ENCODE data around the gene SLC9A8. TPM values are rescaled to one million over a fixed set of nuclear protein-coding genes. Genes with fewer than 3 reads are reported as not detected.

The SLC9A8 gene
- total and polyA plus RNA-seq, 2 of the 8 experiments (the other 6 are each of a cell fraction or from before 2014, with no cell fraction given), result 3.2 to 6.2 TPM

- TF ChIP-seq CHD7 (IDR thresholded peaks at IDR 0.05; ENCODE audit: insufficient replicate concordance, low read length) (no peak), GTF2F1 (IDR thresholded peaks at IDR 0.05; ENCODE audit: borderline replicate concordance, low read depth, low read length) (no peak), MAX (IDR thresholded peaks at IDR 0.05) (no peak), FOSL1 (IDR thresholded peaks at IDR 0.05; ENCODE audit: insufficient read depth, low read depth, low read length) (no peak), HDAC6 (IDR thresholded peaks at IDR 0.05; ENCODE audit: low read depth, low read length) (no peak)
Measured at GRCh38 chr20:49889001-49889934, 76.6 kb downstream of the SLC9A8 start (continued).

Measured in H1 (cell line).